ENCODE results near the gene STMND1. TPM values are rescaled to one million over a fixed set of nuclear protein-coding genes. Genes with fewer than 3 reads are reported as not detected.

Gene STMND1
- total and polyA plus RNA-seq, 12 donors = 0.06 TPM; not detected in 11

DNA sequence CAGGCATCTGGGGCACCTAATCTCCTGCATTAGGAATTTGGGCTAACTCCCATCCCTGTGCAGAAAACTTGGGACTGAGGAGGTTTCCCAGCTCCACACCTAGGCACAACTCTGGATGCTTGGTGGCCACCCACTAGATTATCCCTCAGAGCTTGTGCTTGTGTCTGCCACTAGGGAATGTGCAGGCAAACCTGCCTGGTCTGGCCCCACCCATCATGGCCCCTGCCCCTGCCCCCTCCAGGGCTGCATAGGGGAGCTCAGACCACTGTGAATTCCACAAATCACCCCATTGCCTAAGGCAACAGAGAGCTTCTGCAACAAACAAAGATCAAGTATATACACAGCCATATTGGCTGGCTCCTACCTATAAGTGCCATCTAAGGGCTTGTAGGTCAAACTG lies 31.1 kb downstream of the STMND1 start:
- no peaks in the 10 kb centered on the region for H3K36me3 ChIP-seq (replicated peaks in 1 of 2)
- no peak for DNase-seq
- no peak overlapping the region for H3K27ac ChIP-seq
- H3K4me1 ChIP-seq (replicated peaks in 1 of 2) = no peaks in the 10 kb centered on the region
- H3K9me3 ChIP-seq (replicated peaks in 1 of 3) = no peaks in the 10 kb centered on the region
- no peak overlapping the region for H3K4me3 ChIP-seq
- no peak for TF ChIP-seq POLR2A (IDR thresholded peaks at IDR 0.05)
- TF ChIP-seq, protein P1, sequence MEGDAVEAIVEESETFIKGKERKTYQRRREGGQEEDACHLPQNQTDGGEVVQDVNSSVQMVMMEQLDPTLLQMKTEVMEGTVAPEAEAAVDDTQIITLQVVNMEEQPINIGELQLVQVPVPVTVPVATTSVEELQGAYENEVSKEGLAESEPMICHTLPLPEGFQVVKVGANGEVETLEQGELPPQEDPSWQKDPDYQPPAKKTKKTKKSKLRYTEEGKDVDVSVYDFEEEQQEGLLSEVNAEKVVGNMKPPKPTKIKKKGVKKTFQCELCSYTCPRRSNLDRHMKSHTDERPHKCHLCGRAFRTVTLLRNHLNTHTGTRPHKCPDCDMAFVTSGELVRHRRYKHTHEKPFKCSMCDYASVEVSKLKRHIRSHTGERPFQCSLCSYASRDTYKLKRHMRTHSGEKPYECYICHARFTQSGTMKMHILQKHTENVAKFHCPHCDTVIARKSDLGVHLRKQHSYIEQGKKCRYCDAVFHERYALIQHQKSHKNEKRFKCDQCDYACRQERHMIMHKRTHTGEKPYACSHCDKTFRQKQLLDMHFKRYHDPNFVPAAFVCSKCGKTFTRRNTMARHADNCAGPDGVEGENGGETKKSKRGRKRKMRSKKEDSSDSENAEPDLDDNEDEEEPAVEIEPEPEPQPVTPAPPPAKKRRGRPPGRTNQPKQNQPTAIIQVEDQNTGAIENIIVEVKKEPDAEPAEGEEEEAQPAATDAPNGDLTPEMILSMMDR (IDR thresholded peaks at IDR 0.05) = no peak
- no peaks in the 10 kb centered on the region for H3K27me3 ChIP-seq
- intact Hi-C loops (cut with DNase I) = no loop called here

DNA sequence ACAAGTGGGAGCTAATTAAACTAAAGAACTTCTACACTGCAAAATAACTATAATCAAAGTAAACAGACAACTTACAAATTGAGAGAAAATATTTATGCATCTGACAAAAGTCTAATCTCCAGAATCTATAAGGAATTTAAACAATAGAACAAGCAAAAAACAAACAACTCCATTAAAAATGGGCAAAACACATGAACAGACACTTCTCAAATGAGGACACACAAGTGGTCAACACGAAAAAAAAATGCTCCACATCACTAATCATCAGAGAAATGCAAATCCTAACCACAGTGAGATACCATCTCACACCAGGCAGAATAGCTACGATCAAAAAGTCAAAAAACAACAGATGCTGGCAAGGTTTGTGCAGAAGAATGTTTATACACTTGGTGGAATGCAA lies 36.2 kb downstream of the STMND1 start:
- intact Hi-C loops (cut with DNase I) = no loop called here
- 50 to 57% (median 53%) methylated on average over 2 of the region's 2 CpGs for WGBS, 4 donors
- TF ChIP-seq POLR2A (IDR thresholded peaks at IDR 0.05) = no peak
- TF ChIP-seq, protein P1 (IDR thresholded peaks at IDR 0.05) = no peak

DNA sequence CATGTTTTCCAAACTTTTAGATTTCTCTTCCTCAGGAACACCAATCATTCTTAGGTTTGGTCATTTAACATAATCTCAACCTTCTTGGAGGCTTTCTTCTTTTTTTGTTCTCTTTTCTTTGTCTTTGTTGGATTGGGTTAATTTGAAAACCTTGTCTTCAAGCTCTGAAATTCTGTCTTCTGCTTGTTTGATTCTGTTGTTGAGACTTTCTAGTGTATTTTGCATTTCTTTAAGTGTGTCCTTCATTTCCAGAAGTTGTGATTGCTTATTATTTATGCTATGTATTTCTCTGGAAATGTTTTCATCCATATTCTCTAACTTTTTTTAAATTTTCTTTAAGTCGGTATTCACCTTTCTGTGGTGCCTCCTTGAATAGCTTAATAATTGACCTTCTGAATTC lies 42.2 kb downstream of the STMND1 start:
- Histone ChIP-seq H3K4me3 (no peak overlapping the region), H3K36me3 (replicated peaks in 1 of 2) (no peaks in the 10 kb centered on the region), H3K9me3 (replicated peaks in 1 of 3) (no peaks in the 10 kb centered on the region), H3K27ac (no peak overlapping the region), H3K4me1 (replicated peaks in 1 of 2) (no peaks in the 10 kb centered on the region), H3K27me3 (no peaks in the 10 kb centered on the region)
- 81 to 100% (median 92%) methylated on average over 1 of the region's 1 CpG for whole genome bisulfite sequencing, 4 donors
- intact Hi-C loops (cut with DNase I) = no loop called here
- TF ChIP-seq POLR2A (IDR thresholded peaks at IDR 0.05) = no peak
- TF ChIP-seq, protein P1 (IDR thresholded peaks at IDR 0.05) = no peak
- no peak for DNase-seq

More for the DNA sequence above, 36.2 kb downstream of the STMND1 start:
- H3K27me3 ChIP-seq = no peaks in the 10 kb centered on the region
- no peaks in the 10 kb centered on the region for H3K36me3 ChIP-seq (replicated peaks in 1 of 2)
- no peaks in the 10 kb centered on the region for H3K9me3 ChIP-seq (replicated peaks in 1 of 3)
- no peak overlapping the region for H3K4me3 ChIP-seq
- DNase-seq = no peak
- H3K27ac ChIP-seq = no peak overlapping the region
- H3K4me1 ChIP-seq (replicated peaks in 1 of 2) = no peaks in the 10 kb centered on the region

DNA sequence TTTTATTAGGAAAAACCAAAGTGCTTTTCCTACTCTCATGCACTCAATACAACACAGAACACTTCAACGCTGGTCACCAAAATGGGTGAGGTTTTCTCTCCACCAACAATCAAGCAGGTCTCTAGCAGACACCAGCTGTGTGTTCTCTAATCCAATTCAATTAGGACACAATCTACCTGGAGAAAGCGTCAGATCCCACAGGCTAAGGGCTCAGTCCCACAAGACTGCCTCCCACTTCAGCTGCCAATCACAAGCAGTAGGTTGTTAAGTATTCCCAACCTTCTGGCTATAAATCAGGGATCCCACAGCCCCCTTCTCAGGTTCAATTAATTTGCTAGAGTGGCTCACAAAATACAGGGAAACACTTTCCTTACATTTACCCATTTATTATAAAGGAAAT lies 47.7 kb downstream of the STMND1 start:
- intact Hi-C loops (cut with DNase I) = no loop called here
- WGBS, 4 donors = 62 to 72% (median 67%) methylated on average over 2 of the region's 2 CpGs
- no peak for DNase-seq

More for the DNA sequence above, 47.7 kb downstream of the STMND1 start:
- Histone ChIP-seq H3K27me3 (no peaks in the 10 kb centered on the region), H3K4me1 (replicated peaks in 1 of 2) (no peaks in the 10 kb centered on the region), H3K36me3 (replicated peaks in 1 of 2) (no peaks in the 10 kb centered on the region), H3K9me3 (replicated peaks in 1 of 3) (no peaks in the 10 kb centered on the region), H3K27ac (no peak overlapping the region), H3K4me3 (no peak overlapping the region)
- TF ChIP-seq, protein P1 (IDR thresholded peaks at IDR 0.05) = no peak
- no peak for TF ChIP-seq POLR2A (IDR thresholded peaks at IDR 0.05)
